COR-L47 (cell line): ENCODE measurements around the gene ZNF791.
"Not testable (repeated sequence)": the region's sequence is repeated elsewhere in the genome, so short reads cannot be mapped to it uniquely, and the experiment has no call there.

Experiments
- DNase-seq: peaks from one replicate; lab custom pipeline; 2025; lab: John Stamatoyannopoulos, UW

ZNF791 gene

GRCh38 chr19:12629215-12629614, 18.5 kb downstream of the ZNF791 start:
- no peak for DNase-seq

GRCh38 chr19:12636631-12637030, 25.9 kb downstream of the ZNF791 start:
- DNase-seq = no peak

- no peak for DNase-seq
Measured at GRCh38 chr19:12638611-12639182, 28.0 kb downstream of the ZNF791 start.

- peak; percentile 59 for DNase-seq
Measured at GRCh38 chr19:12639901-12640613, 29.3 kb downstream of the ZNF791 start.

- DNase-seq = no peak
Measured at GRCh38 chr19:12641456-12641855, 30.7 kb downstream of the ZNF791 start.

GRCh38 chr19:12642506-12642905, 31.8 kb downstream of the ZNF791 start:
- no peak for DNase-seq

GRCh38 chr19:12643716-12644115, 33.0 kb downstream of the ZNF791 start:
- DNase-seq = not testable (repeated sequence)

GRCh38 chr19:12646551-12646950, 35.8 kb downstream of the ZNF791 start:
- no peak for DNase-seq

- DNase-seq = no peak
Measured at GRCh38 chr19:12647047-12647446, 36.3 kb downstream of the ZNF791 start.

- no peak for DNase-seq
Measured at GRCh38 chr19:12647490-12648071, 36.9 kb downstream of the ZNF791 start.

- DNase-seq = no peak
Measured at GRCh38 chr19:12648088-12648487, 37.4 kb downstream of the ZNF791 start.

GRCh38 chr19:12649941-12650340, 39.2 kb downstream of the ZNF791 start:
- no peak for DNase-seq

- no peak for DNase-seq
Measured at GRCh38 chr19:12652219-12652618, 41.5 kb downstream of the ZNF791 start.

GRCh38 chr19:12655546-12655945, 44.8 kb downstream of the ZNF791 start:
- DNase-seq = no peak

- DNase-seq = no peak
Measured at GRCh38 chr19:12656899-12657571, 46.3 kb downstream of the ZNF791 start.

GRCh38 chr19:12657966-12658365, 47.2 kb downstream of the ZNF791 start:
- DNase-seq = no peak

GRCh38 chr19:12660980-12661379, 50.3 kb downstream of the ZNF791 start:
- DNase-seq = no peak

GRCh38 chr19:12664406-12665280, 53.9 kb downstream of the ZNF791 start:
- no peak for DNase-seq

- DNase-seq = no peak
Measured at GRCh38 chr19:12665281-12665573, 54.5 kb downstream of the ZNF791 start.

GRCh38 chr19:12665671-12666264, 55.0 kb downstream of the ZNF791 start:
- no peak for DNase-seq

- DNase-seq = peak; percentile 33
Measured at GRCh38 chr19:12666265-12667048, 55.7 kb downstream of the ZNF791 start, which contains the start of the genes MAN2B1 and WDR83. MAN2B1 (minus strand) TSS chr19:12666742; CDS start chr19:12666701, 41 bp downstream. WDR83 (plus strand) TSS chr19:12666807; CDS start chr19:12669791, 2,984 bp downstream.
